ENCODE measurements around the gene ACCS. TPM values are rescaled to one million over a fixed set of nuclear protein-coding genes. Genes with fewer than 3 reads are reported as not detected.
A peak's percentile ranks its signal among the peaks of the same experiment; 100 is the strongest.

The ACCS gene
- total RNA-seq, 2 experiments from 2014 or later: 8.7 to 9.0 TPM

DNA sequence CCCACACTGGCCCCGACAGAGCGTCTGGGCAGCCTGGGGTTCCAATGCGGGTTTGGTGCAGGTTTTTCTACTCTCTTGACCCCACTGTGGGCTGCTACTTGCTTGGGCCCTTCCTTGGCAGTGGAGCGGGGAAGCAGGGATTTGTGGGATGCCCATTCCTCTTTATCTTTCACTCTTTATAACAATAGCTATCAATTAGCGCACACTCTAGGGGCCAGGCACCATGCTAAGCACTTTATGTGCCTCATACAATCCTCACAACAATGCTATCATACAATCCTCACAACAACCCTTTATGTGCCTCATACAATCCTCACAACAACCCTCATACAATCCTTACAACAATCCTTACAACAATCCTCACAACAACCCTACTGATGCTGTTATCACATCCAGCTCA is 12.7 kb downstream of the ACCS start:
- H3K27me3 Mint-ChIP-seq (ENCODE audit: low read depth): no peaks in the 10 kb centered on the region
- POLR2A ChIA-PET: no interaction called here

DNA sequence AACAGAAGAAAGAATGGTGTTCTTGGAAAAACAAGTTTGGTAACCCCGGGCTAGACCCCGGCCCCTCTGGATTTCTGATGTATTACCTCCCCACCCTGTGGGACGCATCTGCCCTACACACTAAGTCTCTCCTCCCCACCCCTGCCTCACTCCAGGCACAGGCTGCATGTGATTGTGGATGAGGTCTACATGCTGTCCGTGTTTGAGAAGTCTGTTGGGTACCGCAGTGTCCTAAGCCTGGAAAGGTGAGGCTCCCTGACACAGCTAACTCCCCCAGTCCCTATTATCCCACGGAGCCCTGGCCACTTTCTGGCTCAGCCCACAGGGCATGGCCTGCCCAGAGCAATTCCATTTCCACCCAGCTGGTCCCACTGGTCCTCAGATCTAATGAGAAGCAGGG is 13.3 kb downstream of the ACCS start:
- no peak overlapping the region for H3K27ac Mint-ChIP-seq
- H3K4me1 Mint-ChIP-seq (ENCODE audit: low read depth): peaks cover 5% of the 10 kb centered on the region
- no peaks in the 10 kb centered on the region for H3K27me3 Mint-ChIP-seq (ENCODE audit: low read depth)
- CTCF ChIA-PET: interaction anchor here (1.5 to 2.0 kb wide), 2 partner anchors 14 to 15 kb away, joined by 4 to 5 read pairs; no protein-coding TSS in a partner anchor
- DNase-seq (no peak), ATAC-seq (no peak)
- POLR2A ChIA-PET: no interaction called here
- H3K9me3 Mint-ChIP-seq (ENCODE audit: insufficient read depth): no peaks in the 10 kb centered on the region
- no peak overlapping the region for H3K4me3 Mint-ChIP-seq
- no peaks in the 10 kb centered on the region for H3K36me3 Mint-ChIP-seq (ENCODE audit: low read depth)

More for the DNA sequence above, 12.7 kb downstream of the ACCS start:
- DNase-seq: no peak
- H3K36me3 Mint-ChIP-seq (ENCODE audit: low read depth): no peaks in the 10 kb centered on the region
- CTCF ChIA-PET: interaction anchor here (1.5 to 2.0 kb wide), 2 partner anchors 14 to 15 kb away, joined by 4 to 5 read pairs; no protein-coding TSS in a partner anchor
- peaks cover 7% of the 10 kb centered on the region for H3K4me1 Mint-ChIP-seq (ENCODE audit: low read depth)
- no peaks in the 10 kb centered on the region for H3K9me3 Mint-ChIP-seq (ENCODE audit: insufficient read depth)
- no peak overlapping the region for H3K4me3 Mint-ChIP-seq
- ATAC-seq: no peak
- no peak overlapping the region for H3K27ac Mint-ChIP-seq

DNA sequence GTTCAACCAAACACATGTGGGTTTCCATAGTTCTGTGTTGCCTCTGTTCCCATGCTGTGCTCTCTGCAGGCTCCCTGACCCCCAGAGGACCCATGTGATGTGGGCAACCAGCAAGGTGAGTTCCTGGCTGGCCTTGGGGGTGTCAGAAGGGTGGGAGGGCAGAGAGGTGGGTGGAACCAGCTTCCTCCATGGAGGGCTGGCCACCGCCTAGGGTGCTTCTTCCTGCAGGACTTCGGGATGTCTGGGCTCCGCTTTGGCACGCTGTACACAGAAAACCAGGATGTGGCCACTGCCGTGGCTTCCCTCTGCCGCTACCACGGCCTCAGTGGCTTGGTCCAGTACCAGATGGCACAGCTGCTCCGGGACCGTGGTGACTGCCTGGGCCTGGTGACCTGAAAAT is 14.9 kb downstream of the ACCS start:
- ATAC-seq (no peak), DNase-seq (no peak)
- Mint-ChIP-seq H3K36me3 (ENCODE audit: low read depth) (no peaks in the 10 kb centered on the region), H3K27me3 (ENCODE audit: low read depth) (no peaks in the 10 kb centered on the region), H3K4me1 (ENCODE audit: low read depth) (no peaks in the 10 kb centered on the region), H3K4me3 (no peak overlapping the region), H3K27ac (no peak overlapping the region), H3K9me3 (ENCODE audit: insufficient read depth) (no peaks in the 10 kb centered on the region)
- CTCF ChIA-PET: interaction anchor here (1.1 kb wide), 1 partner anchor 14 kb away, joined by 5 read pairs; no protein-coding TSS in a partner anchor
- POLR2A ChIA-PET: no interaction called here

DNA sequence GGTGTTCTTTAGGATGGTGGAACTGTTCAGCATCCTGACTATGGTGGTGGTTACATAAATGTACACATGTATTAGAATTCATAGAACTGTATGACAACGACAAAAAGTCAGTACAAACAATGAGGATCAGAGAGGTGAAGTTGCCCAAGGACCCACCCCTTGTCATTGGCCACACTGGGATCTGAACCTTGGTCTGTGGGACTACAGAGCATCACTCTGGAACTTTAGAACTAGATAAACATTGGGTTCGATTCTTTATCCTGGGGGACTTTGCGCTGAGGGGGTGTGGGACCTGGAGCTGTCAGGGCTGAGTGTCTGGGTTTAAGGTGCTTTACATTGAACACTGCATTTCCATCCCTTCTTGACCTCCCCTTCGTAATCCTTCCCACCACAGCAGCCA is 16.6 kb downstream of the ACCS start:
- DNase-seq (no peak), ATAC-seq (no peak)
- Mint-ChIP-seq H3K27ac (no peak overlapping the region), H3K4me1 (ENCODE audit: low read depth) (no peaks in the 10 kb centered on the region), H3K36me3 (ENCODE audit: low read depth) (no peaks in the 10 kb centered on the region), H3K9me3 (ENCODE audit: insufficient read depth) (peaks cover 4% of the 10 kb centered on the region), H3K4me3 (no peak overlapping the region), H3K27me3 (ENCODE audit: low read depth) (no peaks in the 10 kb centered on the region)
- ChIA-PET CTCF (interaction anchor here (1.0 to 4.7 kb wide), 2 partner anchors 12 to 14 kb away, joined by 3 to 34 read pairs; partner anchors contain the start of gene EXT2), POLR2A (no interaction called here)

DNA sequence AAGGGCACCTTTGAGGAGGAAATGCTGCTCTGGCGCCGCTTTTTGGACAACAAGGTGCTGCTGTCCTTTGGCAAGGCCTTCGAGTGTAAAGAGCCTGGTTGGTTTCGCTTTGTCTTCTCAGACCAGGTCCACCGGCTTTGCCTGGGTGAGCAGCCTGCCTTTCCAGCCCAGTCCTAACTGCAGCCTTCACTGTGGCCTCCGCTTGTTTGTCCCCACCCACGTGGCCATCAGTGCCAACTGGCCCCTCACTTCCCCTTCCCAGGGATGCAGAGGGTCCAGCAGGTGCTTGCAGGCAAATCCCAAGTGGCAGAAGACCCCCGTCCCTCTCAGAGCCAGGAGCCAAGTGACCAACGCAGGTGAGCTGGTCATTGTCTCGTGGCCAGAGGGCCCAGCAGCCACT is 17.4 kb downstream of the ACCS start:
- Mint-ChIP-seq H3K4me3 (no peak overlapping the region), H3K4me1 (ENCODE audit: low read depth) (peaks cover 2% of the 10 kb centered on the region), H3K27ac (no peak overlapping the region), H3K36me3 (ENCODE audit: low read depth) (no peaks in the 10 kb centered on the region), H3K27me3 (ENCODE audit: low read depth) (no peaks in the 10 kb centered on the region), H3K9me3 (ENCODE audit: insufficient read depth) (peaks cover 4% of the 10 kb centered on the region)
- CTCF ChIA-PET: interaction anchor here (4.7 kb wide), 1 partner anchor 11 kb away, joined by 34 read pairs; the partner anchor contains the start of gene EXT2
- DNase-seq (no peak), ATAC-seq (no peak)
- POLR2A ChIA-PET: no interaction called here

DNA sequence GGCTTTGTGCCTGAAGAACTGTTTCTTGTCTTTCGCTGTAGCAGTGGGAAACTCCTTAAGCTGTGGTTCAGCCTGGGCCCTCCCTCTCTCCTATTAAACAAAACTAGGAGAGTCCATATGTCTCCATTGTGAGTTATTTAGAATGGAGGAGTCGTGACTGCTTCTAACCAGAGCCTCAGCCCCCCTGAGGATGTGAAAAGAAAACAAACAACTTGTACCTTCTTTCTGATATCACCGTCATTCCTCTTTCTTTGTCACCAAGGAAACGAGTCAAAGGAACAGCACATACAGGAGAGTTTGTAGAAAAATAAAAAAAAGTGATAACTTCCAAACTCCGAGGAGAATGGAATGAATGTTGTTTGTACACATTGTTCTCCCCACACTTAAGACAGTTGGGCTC is 17.8 kb downstream of the ACCS start:
- Mint-ChIP-seq H3K27me3 (ENCODE audit: low read depth) (no peaks in the 10 kb centered on the region), H3K4me3 (no peak overlapping the region), H3K27ac (no peak overlapping the region), H3K4me1 (ENCODE audit: low read depth) (peaks cover 7% of the 10 kb centered on the region), H3K9me3 (ENCODE audit: insufficient read depth) (peaks cover 4% of the 10 kb centered on the region), H3K36me3 (ENCODE audit: low read depth) (no peaks in the 10 kb centered on the region)
- ChIA-PET CTCF (interaction anchor here (4.7 kb wide), 1 partner anchor 10 kb away, joined by 34 read pairs; the partner anchor contains the start of gene EXT2), POLR2A (no interaction called here)
- no peak for ATAC-seq
- no peak for DNase-seq

DNA sequence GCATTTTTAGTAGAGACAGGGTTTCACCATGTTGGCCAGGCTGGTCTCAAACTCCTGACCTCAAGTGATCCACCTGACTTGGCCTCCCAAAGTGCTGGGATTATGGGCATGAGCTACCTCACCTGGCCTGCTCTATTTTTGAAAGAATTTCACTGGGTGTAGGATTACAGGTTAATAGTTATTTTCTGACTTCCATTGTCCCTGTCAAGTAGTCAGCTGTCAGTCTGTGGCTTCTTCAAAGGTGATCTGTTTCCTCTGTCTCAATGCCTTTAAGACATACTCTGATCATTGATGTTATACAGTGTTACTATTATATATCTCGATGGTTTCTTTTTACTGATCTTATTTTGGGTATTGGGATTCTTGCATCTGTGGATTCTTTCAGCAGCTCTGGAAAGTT is 19.3 kb downstream of the ACCS start:
- peaks cover 10% of the 10 kb centered on the region for H3K4me1 Mint-ChIP-seq (ENCODE audit: low read depth)
- ATAC-seq (no peak), DNase-seq (no peak)
- peaks cover 4% of the 10 kb centered on the region for H3K9me3 Mint-ChIP-seq (ENCODE audit: insufficient read depth)
- no peak overlapping the region for H3K27ac Mint-ChIP-seq
- no peaks in the 10 kb centered on the region for H3K36me3 Mint-ChIP-seq (ENCODE audit: low read depth)
- CTCF ChIA-PET: interaction anchor here (1.9 to 4.7 kb wide), 2 partner anchors 9 to 18 kb away, joined by 9 to 34 read pairs; partner anchors contain the start of genes ACCS and EXT2
- POLR2A ChIA-PET: no interaction called here
- H3K4me3 Mint-ChIP-seq: no peak overlapping the region
- H3K27me3 Mint-ChIP-seq (ENCODE audit: low read depth): no peaks in the 10 kb centered on the region

DNA sequence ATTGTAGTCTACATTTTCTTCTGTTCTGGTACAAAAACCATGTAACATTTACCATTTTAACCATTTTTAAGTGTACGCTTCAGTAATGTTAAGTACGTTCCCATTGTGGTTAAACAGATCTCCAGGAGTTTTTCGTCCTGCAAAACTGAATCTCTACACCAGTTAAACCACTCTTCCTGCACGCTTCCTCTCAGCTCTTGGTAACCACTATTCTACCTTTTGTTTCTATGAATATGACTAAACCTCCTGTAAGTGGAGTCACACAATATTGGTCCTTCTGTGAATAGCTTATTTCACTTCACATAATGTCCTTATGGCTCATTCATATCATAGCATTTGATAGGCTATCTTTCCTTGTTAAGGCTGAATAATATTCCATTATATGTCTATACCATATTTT is 22.3 kb downstream of the ACCS start:
- Mint-ChIP-seq H3K27ac (no peak overlapping the region), H3K4me3 (no peak overlapping the region), H3K36me3 (ENCODE audit: low read depth) (no peaks in the 10 kb centered on the region), H3K4me1 (ENCODE audit: low read depth) (peaks cover 10% of the 10 kb centered on the region), H3K27me3 (ENCODE audit: low read depth) (peaks cover 9% of the 10 kb centered on the region), H3K9me3 (ENCODE audit: insufficient read depth) (peaks cover 4% of the 10 kb centered on the region)
- DNase-seq: no peak
- no peak for ATAC-seq
- ChIA-PET CTCF (interaction anchor here (1.0 to 1.1 kb wide), 2 partner anchors 13 to 16 kb away, joined by 3 read pairs; no protein-coding TSS in a partner anchor), POLR2A (no interaction called here)

DNA sequence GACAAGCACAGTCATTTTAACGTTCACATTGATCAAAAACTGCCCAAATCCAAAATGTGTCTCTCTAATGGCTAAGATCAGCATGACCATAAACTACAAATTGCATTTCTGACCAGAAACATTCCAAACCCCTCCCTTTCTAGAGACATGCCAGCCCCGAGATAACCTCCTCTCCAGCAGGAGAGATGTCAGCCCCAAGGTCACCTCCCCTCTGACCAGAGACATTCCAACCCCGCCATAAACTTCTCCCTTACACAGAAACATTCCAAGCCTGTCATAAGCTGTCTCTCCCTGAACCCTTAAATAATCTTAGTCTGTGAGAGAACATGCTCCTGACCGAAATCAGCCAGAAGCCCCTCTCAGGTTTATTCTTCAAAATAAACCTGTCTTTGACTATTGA is 22.8 kb downstream of the ACCS start:
- ChIA-PET CTCF (interaction anchor here (1.1 kb wide), 1 partner anchor 13 kb away, joined by 3 read pairs; no protein-coding TSS in a partner anchor), POLR2A (no interaction called here)
- DNase-seq (no peak), ATAC-seq (no peak)
- H3K4me3 Mint-ChIP-seq: no peak overlapping the region
- H3K36me3 Mint-ChIP-seq (ENCODE audit: low read depth): no peaks in the 10 kb centered on the region
- H3K4me1 Mint-ChIP-seq (ENCODE audit: low read depth): peaks cover 11% of the 10 kb centered on the region
- H3K27ac Mint-ChIP-seq: no peak overlapping the region
- peaks cover 4% of the 10 kb centered on the region for H3K9me3 Mint-ChIP-seq (ENCODE audit: insufficient read depth)
- peaks cover 12% of the 10 kb centered on the region for H3K27me3 Mint-ChIP-seq (ENCODE audit: low read depth)

DNA sequence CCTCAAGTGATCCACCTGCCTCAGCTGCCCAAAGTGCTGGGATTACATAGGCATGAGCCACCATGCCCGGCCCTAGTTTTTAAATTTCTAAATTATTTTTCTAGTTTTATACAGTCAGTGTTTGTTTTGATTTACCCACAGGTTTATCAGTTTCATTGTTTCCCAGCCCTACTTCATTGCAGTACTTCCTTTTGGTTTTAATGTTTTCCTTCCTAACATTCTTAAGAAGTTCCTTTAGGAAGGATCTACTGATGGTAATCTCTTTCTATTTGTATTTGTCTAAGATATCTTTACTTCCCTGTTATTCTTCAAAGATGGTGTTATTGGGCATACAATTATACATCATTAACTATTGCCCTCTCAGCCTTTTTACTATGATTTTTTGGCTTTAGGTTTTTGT is 24.5 kb downstream of the ACCS start:
- Mint-ChIP-seq H3K27ac (no peak overlapping the region), H3K9me3 (ENCODE audit: insufficient read depth) (peaks cover 4% of the 10 kb centered on the region), H3K4me3 (no peak overlapping the region), H3K36me3 (ENCODE audit: low read depth) (no peaks in the 10 kb centered on the region), H3K27me3 (ENCODE audit: low read depth) (peaks cover 12% of the 10 kb centered on the region), H3K4me1 (ENCODE audit: low read depth) (peaks cover 24% of the 10 kb centered on the region)
- CTCF ChIA-PET: interaction anchor here (1.4 to 1.8 kb wide), 2 partner anchors 14 to 24 kb away, joined by 5 to 6 read pairs; partner anchors contain the start of gene ACCS
- POLR2A ChIA-PET: no interaction called here
- no peak for DNase-seq
- ATAC-seq: no peak

DNA sequence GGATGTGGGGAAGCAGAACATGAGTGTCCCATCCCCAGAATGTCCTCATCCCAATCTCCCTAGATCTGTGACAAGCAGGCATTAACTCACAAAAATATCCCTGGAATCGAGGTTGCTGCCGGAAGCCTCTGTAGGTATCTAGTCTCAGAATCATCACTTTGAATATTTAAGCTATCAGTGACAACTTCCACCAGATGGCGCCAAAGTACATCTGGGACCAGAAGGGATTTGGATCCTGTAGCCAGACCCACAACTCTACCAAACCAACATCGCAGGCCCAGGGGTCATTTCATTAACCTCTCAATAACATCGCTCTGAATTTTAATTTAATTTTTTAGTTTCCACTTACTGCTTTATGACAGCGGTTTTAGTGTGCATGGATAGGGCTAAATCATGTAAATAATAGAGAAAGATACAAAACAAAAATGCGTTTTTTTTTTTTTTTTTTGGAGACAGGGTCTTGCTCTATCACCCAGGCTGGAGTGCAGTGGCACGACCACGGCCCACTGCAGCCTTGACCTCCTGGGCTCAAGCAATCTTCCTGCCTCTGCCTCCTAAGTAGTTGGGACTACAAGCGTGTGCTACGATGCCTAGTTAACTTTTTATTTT is 28.3 kb downstream of the ACCS start:
- CTCF ChIA-PET: interaction anchor here (0.6 to 4.6 kb wide), 32 partner anchors 10 to 635 kb away, joined by 3 to 94 read pairs (median 4); partner anchors contain the start of gene ACCS
- Mint-ChIP-seq H3K4me3 (peak overlapping the region; percentile 16), H3K4me1 (ENCODE audit: low read depth) (peaks cover 26% of the 10 kb centered on the region), H3K36me3 (ENCODE audit: low read depth) (no peaks in the 10 kb centered on the region), H3K9me3 (ENCODE audit: insufficient read depth) (no peaks in the 10 kb centered on the region), H3K27me3 (ENCODE audit: low read depth) (peaks cover 12% of the 10 kb centered on the region), H3K27ac (no peak overlapping the region)
- POLR2A ChIA-PET: no interaction called here
- ATAC-seq (peak; percentile 49), DNase-seq (peak; percentile 89)

DNA sequence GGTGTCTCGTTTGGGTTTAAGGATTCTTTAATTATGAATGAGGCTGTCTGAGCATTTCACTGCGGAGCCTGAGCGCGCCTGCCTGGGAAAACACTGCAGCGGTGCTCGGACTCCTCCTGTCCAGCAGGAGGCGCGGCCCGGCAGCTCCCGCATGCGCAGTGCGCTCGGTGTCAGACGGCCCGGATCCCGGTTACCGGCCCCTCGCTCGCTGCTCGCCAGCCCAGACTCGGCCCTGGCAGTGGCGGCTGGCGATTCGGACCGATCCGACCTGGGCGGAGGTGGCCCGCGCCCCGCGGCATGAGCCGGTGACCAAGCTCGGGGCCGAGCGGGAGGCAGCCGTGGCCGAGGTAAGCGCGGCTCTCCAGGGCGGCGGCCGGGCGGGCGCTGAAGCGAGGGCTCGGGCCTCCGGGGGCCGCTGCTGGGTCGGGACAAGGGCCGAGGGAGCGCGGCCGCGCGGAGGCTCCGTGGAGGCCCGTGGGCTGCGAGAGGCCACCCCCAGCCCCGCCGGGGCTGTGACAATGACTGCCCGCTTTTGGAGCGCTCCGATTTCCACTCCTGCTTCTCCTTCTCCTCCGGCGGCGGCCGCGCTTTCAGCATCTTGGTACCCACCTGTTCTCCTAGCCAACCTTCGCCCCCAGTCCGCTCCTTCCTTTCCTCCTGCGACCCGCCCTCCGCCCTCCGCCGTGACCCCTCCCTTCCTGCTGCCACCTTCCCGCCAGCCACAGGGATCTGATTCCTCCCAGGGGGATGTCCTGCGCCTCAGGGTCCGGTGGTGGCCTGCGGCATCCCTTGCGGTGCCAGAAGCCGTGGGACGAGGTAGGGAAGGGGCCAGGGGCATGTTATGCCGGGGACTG is 29.7 kb downstream of the ACCS start, which contains the start of gene EXT2:
Gene EXT2 (plus strand): TSS at position 173 of the 854 bp plus-strand sequence. CDS start 12,035 bp downstream, outside the sequence.
- no peaks in the 10 kb centered on the region for H3K36me3 Mint-ChIP-seq (ENCODE audit: low read depth)
- H3K27ac Mint-ChIP-seq: no peak within 1 kb of the TSS
- H3K4me1 Mint-ChIP-seq (ENCODE audit: low read depth): peaks cover 26% of the 10 kb centered on the region
- CTCF ChIA-PET: interaction anchor here (0.8 to 4.6 kb wide), 23 partner anchors 10 to 443 kb away, joined by 3 to 94 read pairs (median 5); no protein-coding TSS in a partner anchor
- ATAC-seq (peak; percentile 97), DNase-seq (peak; percentile 88)
- H3K4me3 Mint-ChIP-seq: peak within 1 kb of the TSS; percentile 83
- H3K9me3 Mint-ChIP-seq (ENCODE audit: insufficient read depth): no peaks in the 10 kb centered on the region
- H3K27me3 Mint-ChIP-seq (ENCODE audit: low read depth): peaks cover 9% of the 10 kb centered on the region
- POLR2A ChIA-PET: no interaction called here
